ENCODE results near the gene ATP5F1C. TPM values are rescaled to one million over a fixed set of nuclear protein-coding genes. Genes with fewer than 3 reads are reported as not detected.
"Not testable (repeated sequence)": the region's sequence is repeated elsewhere in the genome, so short reads cannot be mapped to it uniquely, and the experiment has no call there.

ATP5F1C gene
- total and polyA plus RNA-seq, 7 donors, result 210 to 676 (median 391) TPM

- TF ChIP-seq, protein P1, sequence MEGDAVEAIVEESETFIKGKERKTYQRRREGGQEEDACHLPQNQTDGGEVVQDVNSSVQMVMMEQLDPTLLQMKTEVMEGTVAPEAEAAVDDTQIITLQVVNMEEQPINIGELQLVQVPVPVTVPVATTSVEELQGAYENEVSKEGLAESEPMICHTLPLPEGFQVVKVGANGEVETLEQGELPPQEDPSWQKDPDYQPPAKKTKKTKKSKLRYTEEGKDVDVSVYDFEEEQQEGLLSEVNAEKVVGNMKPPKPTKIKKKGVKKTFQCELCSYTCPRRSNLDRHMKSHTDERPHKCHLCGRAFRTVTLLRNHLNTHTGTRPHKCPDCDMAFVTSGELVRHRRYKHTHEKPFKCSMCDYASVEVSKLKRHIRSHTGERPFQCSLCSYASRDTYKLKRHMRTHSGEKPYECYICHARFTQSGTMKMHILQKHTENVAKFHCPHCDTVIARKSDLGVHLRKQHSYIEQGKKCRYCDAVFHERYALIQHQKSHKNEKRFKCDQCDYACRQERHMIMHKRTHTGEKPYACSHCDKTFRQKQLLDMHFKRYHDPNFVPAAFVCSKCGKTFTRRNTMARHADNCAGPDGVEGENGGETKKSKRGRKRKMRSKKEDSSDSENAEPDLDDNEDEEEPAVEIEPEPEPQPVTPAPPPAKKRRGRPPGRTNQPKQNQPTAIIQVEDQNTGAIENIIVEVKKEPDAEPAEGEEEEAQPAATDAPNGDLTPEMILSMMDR (IDR thresholded peaks at IDR 0.05), result no peak
- DNase-seq (no peak), ATAC-seq (peak in 1 of 4 donors; percentile 36)
- Histone ChIP-seq H3K27ac (no peak overlapping the region), H3K27me3 (ENCODE audit: insufficient read depth in 3 of 3, low read length in 2 of 3) (no peaks in the 10 kb centered on the region), H3K4me3 (no peak overlapping the region), H3K9me3 (no peaks in the 10 kb centered on the region), H3K36me3 (ENCODE audit: insufficient read depth in 1 of 2, low read depth in 1 of 2) (peaks cover 19 to 59% of the 10 kb centered on the region in 2 donors), H3K4me1 (no peaks in the 10 kb centered on the region)
- intact Hi-C loops (cut with DNase I), result no loop called here
- 74 to 76% (median 75%) methylated on average over 4 of the region's 4 CpGs for WGBS, 3 donors
Measured at GRCh38 chr10:7808686-7809267, 20.8 kb downstream of the ATP5F1C start.

DNA sequence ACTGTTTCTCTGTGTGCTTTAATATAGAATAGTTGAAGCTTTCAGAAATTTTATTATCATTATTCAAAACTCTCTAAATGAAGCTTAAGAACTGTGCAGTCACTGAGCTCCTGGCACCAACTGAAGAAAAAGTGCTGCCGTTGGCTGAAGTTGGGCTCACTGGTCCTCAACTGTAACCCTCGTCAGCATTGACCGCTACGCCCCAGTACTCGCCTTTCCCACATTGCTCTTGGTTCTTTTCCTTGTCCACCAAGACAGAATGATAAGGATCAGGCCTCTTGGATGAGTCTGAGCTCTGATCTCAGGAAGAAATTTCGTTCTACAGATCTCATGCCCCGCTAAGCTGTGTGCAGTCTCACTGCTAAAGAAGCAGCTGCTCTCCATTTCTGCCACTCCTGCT lies 22.5 kb downstream of the ATP5F1C start:
- Histone ChIP-seq H3K4me1 (no peaks in the 10 kb centered on the region), H3K4me3 (no peak overlapping the region), H3K27ac (no peak overlapping the region), H3K27me3 (ENCODE audit: insufficient read depth in 3 of 3, low read length in 2 of 3) (no peaks in the 10 kb centered on the region), H3K36me3 (ENCODE audit: insufficient read depth in 1 of 2, low read depth in 1 of 2) (peaks cover 5 to 42% of the 10 kb centered on the region in 2 donors), H3K9me3 (no peaks in the 10 kb centered on the region)
- WGBS, 3 donors, result 60 to 71% (median 65%) methylated on average over 7 of the region's 7 CpGs
- no peak for DNase-seq
- peak in 2 of 4 donors; percentile 20 to 22 for ATAC-seq
- intact Hi-C loops (cut with DNase I), result loop anchor here in 1 of 2 donors (10.0 kb wide), 1 partner anchor 56 kb away; no protein-coding TSS in a partner anchor
- TF ChIP-seq, protein P1 (IDR thresholded peaks at IDR 0.05), result no peak

- intact Hi-C loops (cut with DNase I), result loop anchor here in 1 of 2 donors (10.0 kb wide), 1 partner anchor 56 kb away; no protein-coding TSS in a partner anchor
- Histone ChIP-seq H3K4me1 (no peaks in the 10 kb centered on the region), H3K36me3 (ENCODE audit: insufficient read depth in 1 of 2, low read depth in 1 of 2) (peaks cover 5 to 36% of the 10 kb centered on the region in 2 donors), H3K27ac (no peak overlapping the region), H3K9me3 (no peaks in the 10 kb centered on the region), H3K27me3 (ENCODE audit: insufficient read depth in 3 of 3, low read length in 2 of 3) (no peaks in the 10 kb centered on the region), H3K4me3 (no peak overlapping the region)
- TF ChIP-seq, protein P1 (IDR thresholded peaks at IDR 0.05), result no peak
- DNase-seq (no peak), ATAC-seq (peak in 1 of 4 donors; percentile 22)
- WGBS, 3 donors, result 83 to 90% (median 88%) methylated on average over 5 of the region's 5 CpGs
Measured at GRCh38 chr10:7811000-7811399, 23.0 kb downstream of the ATP5F1C start.

DNA sequence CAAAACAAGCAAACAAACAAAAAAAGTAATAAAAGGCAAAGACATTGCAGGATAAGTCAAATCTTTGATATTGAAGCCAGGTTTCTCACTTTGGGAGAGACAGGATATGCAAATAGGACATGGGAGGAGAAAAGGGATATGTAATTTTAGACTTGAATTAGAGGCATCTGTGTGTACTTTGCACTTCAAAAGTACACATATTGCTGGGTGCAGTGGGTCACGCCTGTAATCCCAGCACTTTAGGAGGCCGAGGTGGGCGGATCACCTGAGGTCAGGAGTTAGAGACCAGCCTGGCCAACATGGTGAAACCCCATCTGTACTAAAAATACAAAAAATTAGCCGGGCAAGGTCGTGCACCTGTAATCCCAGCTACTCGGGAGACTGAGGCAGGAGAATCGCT lies 23.8 kb downstream of the ATP5F1C start:
- intact Hi-C loops (cut with DNase I), result loop anchor here in 1 of 2 donors (10.0 kb wide), 1 partner anchor 57 kb away; no protein-coding TSS in a partner anchor

GRCh38 chr10:7813481-7813880 lies 25.5 kb downstream of the ATP5F1C start:
- ATAC-seq (no peak), DNase-seq (no peak)
- TF ChIP-seq, protein P1 (IDR thresholded peaks at IDR 0.05), result no peak
- Histone ChIP-seq H3K36me3 (ENCODE audit: insufficient read depth in 1 of 2, low read depth in 1 of 2) (peaks cover 0 to 11% of the 10 kb centered on the region in 2 donors), H3K9me3 (no peaks in the 10 kb centered on the region), H3K4me3 (no peak overlapping the region), H3K4me1 (peaks cover 4% of the 10 kb centered on the region), H3K27ac (no peak overlapping the region), H3K27me3 (ENCODE audit: insufficient read depth in 3 of 3, low read length in 2 of 3) (no peaks in the 10 kb centered on the region)
- intact Hi-C loops (cut with DNase I), result loop anchor here in 1 of 2 donors (10.0 kb wide), 1 partner anchor 59 kb away; no protein-coding TSS in a partner anchor
- WGBS, 3 donors, result 68 to 83% (median 76%) methylated on average over 3 of the region's 3 CpGs

More for the DNA sequence above, 23.8 kb downstream of the ATP5F1C start:
- 65 to 72% (median 68%) methylated on average over 7 of the region's 7 CpGs for WGBS, 3 donors
- H3K27ac ChIP-seq; H3K4me3 ChIP-seq; DNase-seq; ATAC-seq; H3K9me3 ChIP-seq; H3K4me1 ChIP-seq; H3K27me3 ChIP-seq (ENCODE audit: insufficient read depth in 3 of 3, low read length in 2 of 3): not testable (repeated sequence)
- peaks cover 5 to 29% of the 10 kb centered on the region in 2 donors for H3K36me3 ChIP-seq (ENCODE audit: insufficient read depth in 1 of 2, low read depth in 1 of 2)

Data from psoas muscle (tissue), 8 donors.